Measurements from ENCODE around the gene ZBTB9. TPM values are rescaled to one million over a fixed set of nuclear protein-coding genes. Genes with fewer than 3 reads are reported as not detected.

The ZBTB9 gene
- total and polyA plus RNA-seq, 4 donors: 1.1 to 3.4 (median 2.3) TPM

- no peak for TF ChIP-seq REST (IDR thresholded peaks at IDR 0.05)
- no peak for TF ChIP-seq HNF4G (IDR thresholded peaks at IDR 0.05)
- TF ChIP-seq, protein P1, sequence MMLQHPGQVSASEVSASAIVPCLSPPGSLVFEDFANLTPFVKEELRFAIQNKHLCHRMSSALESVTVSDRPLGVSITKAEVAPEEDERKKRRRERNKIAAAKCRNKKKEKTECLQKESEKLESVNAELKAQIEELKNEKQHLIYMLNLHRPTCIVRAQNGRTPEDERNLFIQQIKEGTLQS (IDR thresholded peaks at IDR 0.05): no peak
- TF ChIP-seq RAD21 (IDR thresholded peaks at IDR 0.05): no peak
These were observed 35.8 kb downstream of the ZBTB9 start (continued) for GRCh38 chr6:33490198-33490597.

DNA sequence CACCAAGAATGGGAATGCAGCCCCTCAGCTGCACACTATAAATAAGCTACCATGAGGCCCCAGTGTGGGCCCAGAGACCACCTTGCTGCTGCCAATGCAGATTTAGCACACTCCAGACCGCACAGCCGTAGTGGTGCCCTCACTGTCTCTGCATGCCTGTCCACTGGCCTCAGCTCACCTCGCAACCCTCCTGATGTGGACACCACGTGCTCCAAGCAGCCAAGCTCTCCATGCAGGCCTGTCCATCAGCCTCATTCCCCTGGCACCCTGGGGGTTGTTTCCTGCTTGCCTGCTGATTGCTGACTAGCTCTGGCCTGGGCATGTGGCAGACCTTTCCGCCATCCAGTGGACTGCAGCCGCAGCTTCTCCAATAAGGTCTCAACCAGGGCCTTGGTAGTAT is 36.2 kb downstream of the ZBTB9 start:
- WGBS: 91% methylated on average over 6 of the region's 6 CpGs
- DNase-seq (ENCODE audit: low spot score): no peak
- H3K9ac ChIP-seq (ENCODE audit: low read depth in 1 of 2, low read length in 2 of 2): no peak overlapping the region
- H3K4me1 ChIP-seq (ENCODE audit: control insufficient read depth in 4 of 4, insufficient read depth in 4 of 4, low read length in 3 of 4): no peaks in the 10 kb centered on the region
- H3K9me3 ChIP-seq (ENCODE audit: control insufficient read depth in 4 of 4, low read length in 3 of 4): no peaks in the 10 kb centered on the region
- H3K4me3 ChIP-seq (ENCODE audit: low read depth in 1 of 3, low read length in 3 of 3): no peak overlapping the region
- H3K27me3 ChIP-seq (ENCODE audit: control insufficient read depth in 4 of 4, insufficient read depth in 4 of 4, low read length in 3 of 4): no peaks in the 10 kb centered on the region
- TF ChIP-seq YY1 (IDR thresholded peaks at IDR 0.05): no peak
- no peak for TF ChIP-seq FOXA2 (IDR thresholded peaks at IDR 0.05)
- no peak for TF ChIP-seq RXRA (IDR thresholded peaks at IDR 0.05)
- TF ChIP-seq ZBTB33 (IDR thresholded peaks at IDR 0.05): no peak
- no peak for TF ChIP-seq JUND (IDR thresholded peaks at IDR 0.05)
- TF ChIP-seq RAD21 (IDR thresholded peaks at IDR 0.05): no peak
- H3K36me3 ChIP-seq (ENCODE audit: control insufficient read depth in 4 of 4, insufficient read depth in 3 of 4, low read depth in 1 of 4, low read length in 3 of 4): no peaks in the 10 kb centered on the region
- no peak overlapping the region for H3K27ac ChIP-seq (ENCODE audit: low read depth in 1 of 2, low read length in 2 of 2)

DNA sequence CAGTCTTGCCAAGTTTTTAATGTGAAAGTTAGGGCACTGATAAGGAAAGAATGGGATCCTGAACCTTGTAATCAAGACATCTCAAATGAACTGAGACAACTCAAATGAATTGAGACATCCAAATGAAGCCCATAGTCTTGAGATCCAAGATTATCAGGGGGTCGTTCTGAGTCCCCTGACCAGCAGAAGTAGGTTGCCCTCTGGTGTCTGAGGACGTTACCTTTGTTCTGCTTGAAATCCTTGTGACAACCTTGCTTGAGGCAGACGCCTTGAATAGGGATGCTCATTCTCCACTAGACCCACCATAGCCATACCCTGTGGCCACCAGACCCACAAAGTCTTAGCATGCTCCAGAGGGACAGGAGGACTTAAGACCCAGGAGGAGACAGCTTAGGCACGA is 37.7 kb downstream of the ZBTB9 start:
- no peak overlapping the region for H3K27ac ChIP-seq (ENCODE audit: low read depth in 1 of 2, low read length in 2 of 2)
- H3K27me3 ChIP-seq (ENCODE audit: control insufficient read depth in 4 of 4, insufficient read depth in 4 of 4, low read length in 3 of 4): no peaks in the 10 kb centered on the region
- no peak overlapping the region for H3K4me3 ChIP-seq (ENCODE audit: low read depth in 1 of 3, low read length in 3 of 3)
- no peaks in the 10 kb centered on the region for H3K9me3 ChIP-seq (ENCODE audit: control insufficient read depth in 4 of 4, low read length in 3 of 4)
- no peaks in the 10 kb centered on the region for H3K4me1 ChIP-seq (ENCODE audit: control insufficient read depth in 4 of 4, insufficient read depth in 4 of 4, low read length in 3 of 4)
- no peaks in the 10 kb centered on the region for H3K36me3 ChIP-seq (ENCODE audit: control insufficient read depth in 4 of 4, insufficient read depth in 3 of 4, low read depth in 1 of 4, low read length in 3 of 4)
- WGBS: 47% methylated on average over 4 of the region's 4 CpGs
- no peak overlapping the region for H3K9ac ChIP-seq (ENCODE audit: low read depth in 1 of 2, low read length in 2 of 2)
- peak in 1 of 2 donors; percentile 14 for TF ChIP-seq RAD21 (IDR thresholded peaks at IDR 0.05)
- no peak for TF ChIP-seq SP1 (IDR thresholded peaks at IDR 0.05)
- TF ChIP-seq HNF4G (IDR thresholded peaks at IDR 0.05): no peak
- DNase-seq (ENCODE audit: low spot score): no peak

DNA sequence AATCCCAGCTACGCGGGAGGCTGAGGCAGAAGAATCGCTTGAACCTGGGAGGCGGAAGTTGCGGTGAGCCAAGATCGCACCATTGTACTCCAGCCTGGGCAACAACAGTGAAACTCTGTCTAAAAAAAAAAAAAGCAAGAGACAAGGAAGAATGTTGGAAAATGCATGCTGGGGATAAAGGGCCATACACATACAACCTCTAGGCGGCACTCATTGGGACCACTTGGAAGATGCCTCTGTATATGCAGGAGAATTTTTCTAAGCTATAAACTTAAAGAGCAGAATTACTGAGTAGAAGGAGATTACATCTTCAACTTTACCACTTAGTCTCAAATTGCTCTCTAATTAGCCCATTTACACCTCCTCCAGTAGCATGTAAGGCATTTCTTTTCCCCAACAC is 42.8 kb downstream of the ZBTB9 start:
- no peak overlapping the region for H3K27ac ChIP-seq (ENCODE audit: low read depth in 1 of 2, low read length in 2 of 2)
- H3K4me1 ChIP-seq (ENCODE audit: control insufficient read depth in 4 of 4, insufficient read depth in 4 of 4, low read length in 3 of 4): no peaks in the 10 kb centered on the region
- H3K27me3 ChIP-seq (ENCODE audit: control insufficient read depth in 4 of 4, insufficient read depth in 4 of 4, low read length in 3 of 4): no peaks in the 10 kb centered on the region
- 98% methylated on average over 7 of the region's 7 CpGs for WGBS
- DNase-seq (ENCODE audit: low spot score): no peak
- no peak overlapping the region for H3K9ac ChIP-seq (ENCODE audit: low read depth in 1 of 2, low read length in 2 of 2)
- H3K4me3 ChIP-seq (ENCODE audit: low read depth in 1 of 3, low read length in 3 of 3): no peak overlapping the region
- no peaks in the 10 kb centered on the region for H3K36me3 ChIP-seq (ENCODE audit: control insufficient read depth in 4 of 4, insufficient read depth in 3 of 4, low read depth in 1 of 4, low read length in 3 of 4)
- no peaks in the 10 kb centered on the region for H3K9me3 ChIP-seq (ENCODE audit: control insufficient read depth in 4 of 4, low read length in 3 of 4)
- TF ChIP-seq GABPA (IDR thresholded peaks at IDR 0.05 in 1 of 2, conservative IDR thresholded peaks at IDR 0.05 in 1 of 2) (no peak), HNF4G (IDR thresholded peaks at IDR 0.05) (no peak), REST (IDR thresholded peaks at IDR 0.05) (no peak), CTCF (IDR thresholded peaks at IDR 0.05; ENCODE audit: low read depth, low read length, missing input control) (no peak), EGR1 (IDR thresholded peaks at IDR 0.05; ENCODE audit: low read depth in 2 of 2) (no peak), MAX (IDR thresholded peaks at IDR 0.05) (no peak), JUND (IDR thresholded peaks at IDR 0.05) (no peak), FOXA1 (IDR thresholded peaks at IDR 0.05) (no peak)
